HepG2 (cell line): ENCODE results near the gene HOXA11. TPM values are rescaled to one million over a fixed set of nuclear protein-coding genes. Genes with fewer than 3 reads are reported as not detected.

Experiments used
- AGO1 ChIP-seq: fragments of 200-400 bp; formaldehyde crosslinking; IDR thresholded peaks from 2 replicates; pipeline ENCODE4 v1.6.1; 2017; ENCODE audit warnings: mild to moderate bottlenecking, low read depth, low read length, moderate library complexity; ENCODE audit not compliant: poor library complexity, severe bottlenecking
- NFATC3 ChIP-seq: sonication (generic); formaldehyde crosslinking; IDR thresholded peaks from 2 replicates; pipeline ENCODE4 v1.5.1; 2020; ENCODE audit warnings: mild to moderate bottlenecking, missing genetic modification reagents
- NPAS2 ChIP-seq: sonication (generic); formaldehyde crosslinking; IDR thresholded peaks from 2 replicates; pipeline ENCODE4 v1.8.0; 2022; ENCODE audit warnings: mild to moderate bottlenecking, missing genetic modification reagents, borderline replicate concordance
- PITX1 ChIP-seq: sonication (generic); formaldehyde crosslinking; IDR thresholded peaks from 2 replicates; pipeline ENCODE4 v1.5.1; 2020; ENCODE audit warnings: mild to moderate bottlenecking, missing genetic modification reagents
- SALL2 ChIP-seq: sonication (generic); formaldehyde crosslinking; IDR thresholded peaks from 2 replicates; pipeline ENCODE4 v1.8.1; 2023; ENCODE audit warnings: mild to moderate bottlenecking, missing genetic modification reagents, inconsistent platforms
- ZNF274 ChIP-seq: sonication (generic); formaldehyde crosslinking; IDR thresholded peaks from 2 replicates; pipeline ENCODE4 v1.5.1; 2020; ENCODE audit warnings: mild to moderate bottlenecking, missing genetic modification reagents
- ZNF362 ChIP-seq: sonication (generic); formaldehyde crosslinking; IDR thresholded peaks from 2 replicates; pipeline ENCODE4 v1.4.0; 2020; ENCODE audit warnings: missing genetic modification reagents, mild to moderate bottlenecking, borderline replicate concordance
- ZNF407 ChIP-seq: sonication (generic); formaldehyde crosslinking; IDR thresholded peaks from one replicate; pipeline ENCODE4 v1.5.1; 2020; ENCODE audit warnings: mild to moderate bottlenecking, missing genetic modification reagents; ENCODE audit errors: not compliant biosample characterization
- ZNF614 ChIP-seq: IDR thresholded peaks from 2 replicates; pipeline ENCODE4 v1.6.1; 2018; ENCODE audit warnings: missing biosample characterization, missing genetic modification reagents, inconsistent platforms, borderline replicate concordance
- ZNF615 ChIP-seq: sonication (generic); formaldehyde crosslinking; IDR thresholded peaks from 2 replicates; pipeline ENCODE4 v1.5.0; 2020; ENCODE audit warnings: mild to moderate bottlenecking, missing genetic modification reagents, borderline replicate concordance
- polyA plus RNA-seq, 8 experiments: library from polyadenylated mRNA; depleted of rRNA in 3 of 8; stranded (reverse) in 7 of 8; unstranded in 1 of 8; fragments of >200 nt; fragmentation: Illumina TruSeq in 4 of 8; extraction: Trizol in 4 of 8; gene quantifications; 2 replicates each; pipeline versions ENCODE4 v1.2.1 to v1.2.3, GENCODE V29; 2011 to 2016; ENCODE audit warnings: low read depth in 4 of 8, missing spikeins in 1 of 8, mixed read lengths in 1 of 8; ENCODE audit not compliant: insufficient read depth in 1 of 8
- total RNA-seq, 5 experiments: library from RNA; depleted of rRNA; stranded (reverse); fragments of >200 nt; fragmentation: Illumina TruSeq; extraction: Trizol; gene quantifications; 2 replicates each; pipeline ENCODE4 v1.2.3, GENCODE V29; 2016; ENCODE audit warnings: low read depth in 1 of 5
- TF ChIP-seq, protein P1 (sequence below), 2 experiments: IDR thresholded peaks; 2 replicates each; pipeline ENCODE4 v1.6.1; 2011 to 2012; ENCODE audit warnings: low read length in 2 of 2, borderline replicate concordance in 1 of 2, low read depth in 1 of 2, mild to moderate bottlenecking in 1 of 2, moderate library complexity in 1 of 2
- TF ChIP-seq, protein P2 (sequence below): sonication (generic); formaldehyde crosslinking; IDR thresholded peaks from 2 replicates; pipeline ENCODE4 v1.4.0; 2020; ENCODE audit warnings: missing genetic modification reagents, borderline replicate concordance

HOXA11 gene
- total and polyA plus RNA-seq, 2 of the 13 experiments (the other 11 are each of a cell fraction or from before 2014, with no cell fraction given): not detected

DNA sequence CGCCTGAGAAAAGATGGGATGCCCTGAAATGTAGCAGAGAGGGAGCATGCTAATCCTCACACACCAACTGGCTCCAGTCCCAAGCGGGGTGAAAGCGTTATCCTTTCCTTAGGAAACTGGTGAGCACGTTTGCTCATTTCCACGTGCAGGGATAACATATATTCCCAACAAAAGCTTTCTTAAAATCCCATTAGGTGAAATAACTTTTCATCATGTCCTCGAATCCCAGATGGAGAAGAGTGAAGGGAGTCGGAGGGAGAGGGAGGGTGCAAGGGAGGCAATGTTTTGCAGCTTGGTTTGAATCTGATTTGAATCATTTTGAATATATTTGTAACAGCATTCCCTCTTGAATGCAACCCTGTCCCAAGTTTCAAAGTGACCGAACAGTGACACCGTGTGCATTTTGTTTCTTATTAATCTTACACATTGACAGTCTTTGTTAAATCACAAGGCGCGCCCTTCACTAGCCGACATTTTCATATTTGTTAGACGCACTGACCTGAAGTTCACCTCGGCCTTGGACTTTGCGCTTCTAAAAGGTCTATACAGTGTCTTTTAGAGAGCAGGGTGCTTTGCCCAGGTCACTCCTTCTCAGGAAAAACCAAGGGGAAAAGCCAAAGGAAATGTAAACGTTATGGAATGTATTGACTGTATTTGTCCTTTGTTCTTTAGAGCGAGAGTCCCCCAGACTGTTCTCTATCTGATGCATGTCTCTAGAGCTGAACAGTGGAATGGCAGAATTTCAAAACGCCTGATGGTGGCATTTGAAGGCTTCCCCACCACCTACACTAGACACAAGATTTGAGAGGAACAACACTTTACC, 51.4 kb downstream of the HOXA11 start (continued):
- TF ChIP-seq ZNF407: no peak
- TF ChIP-seq NFATC3 (CRISPR knock-in tag): no peak
- no peak for TF ChIP-seq ZNF362 (CRISPR knock-in tag)
- TF ChIP-seq PITX1 (CRISPR knock-in tag): no peak
- TF ChIP-seq SALL2 (CRISPR knock-in tag): no peak
- no peak for TF ChIP-seq ZNF274 (CRISPR knock-in tag)
- peak; percentile 39; the same call in 1 of the 2 replicates for TF ChIP-seq ZNF614 (CRISPR knock-in tag)
- TF ChIP-seq NPAS2 (CRISPR knock-in tag): no peak
- no peak for TF ChIP-seq AGO1
- no peak for TF ChIP-seq ZNF615
- TF ChIP-seq, protein P1, sequence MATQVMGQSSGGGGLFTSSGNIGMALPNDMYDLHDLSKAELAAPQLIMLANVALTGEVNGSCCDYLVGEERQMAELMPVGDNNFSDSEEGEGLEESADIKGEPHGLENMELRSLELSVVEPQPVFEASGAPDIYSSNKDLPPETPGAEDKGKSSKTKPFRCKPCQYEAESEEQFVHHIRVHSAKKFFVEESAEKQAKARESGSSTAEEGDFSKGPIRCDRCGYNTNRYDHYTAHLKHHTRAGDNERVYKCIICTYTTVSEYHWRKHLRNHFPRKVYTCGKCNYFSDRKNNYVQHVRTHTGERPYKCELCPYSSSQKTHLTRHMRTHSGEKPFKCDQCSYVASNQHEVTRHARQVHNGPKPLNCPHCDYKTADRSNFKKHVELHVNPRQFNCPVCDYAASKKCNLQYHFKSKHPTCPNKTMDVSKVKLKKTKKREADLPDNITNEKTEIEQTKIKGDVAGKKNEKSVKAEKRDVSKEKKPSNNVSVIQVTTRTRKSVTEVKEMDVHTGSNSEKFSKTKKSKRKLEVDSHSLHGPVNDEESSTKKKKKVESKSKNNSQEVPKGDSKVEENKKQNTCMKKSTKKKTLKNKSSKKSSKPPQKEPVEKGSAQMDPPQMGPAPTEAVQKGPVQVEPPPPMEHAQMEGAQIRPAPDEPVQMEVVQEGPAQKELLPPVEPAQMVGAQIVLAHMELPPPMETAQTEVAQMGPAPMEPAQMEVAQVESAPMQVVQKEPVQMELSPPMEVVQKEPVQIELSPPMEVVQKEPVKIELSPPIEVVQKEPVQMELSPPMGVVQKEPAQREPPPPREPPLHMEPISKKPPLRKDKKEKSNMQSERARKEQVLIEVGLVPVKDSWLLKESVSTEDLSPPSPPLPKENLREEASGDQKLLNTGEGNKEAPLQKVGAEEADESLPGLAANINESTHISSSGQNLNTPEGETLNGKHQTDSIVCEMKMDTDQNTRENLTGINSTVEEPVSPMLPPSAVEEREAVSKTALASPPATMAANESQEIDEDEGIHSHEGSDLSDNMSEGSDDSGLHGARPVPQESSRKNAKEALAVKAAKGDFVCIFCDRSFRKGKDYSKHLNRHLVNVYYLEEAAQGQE (IDR thresholded peaks at IDR 0.05; ENCODE audit: borderline replicate concordance in 1 of 2, low read depth in 1 of 2, low read length in 2 of 2): no peak
- TF ChIP-seq, protein P2, sequence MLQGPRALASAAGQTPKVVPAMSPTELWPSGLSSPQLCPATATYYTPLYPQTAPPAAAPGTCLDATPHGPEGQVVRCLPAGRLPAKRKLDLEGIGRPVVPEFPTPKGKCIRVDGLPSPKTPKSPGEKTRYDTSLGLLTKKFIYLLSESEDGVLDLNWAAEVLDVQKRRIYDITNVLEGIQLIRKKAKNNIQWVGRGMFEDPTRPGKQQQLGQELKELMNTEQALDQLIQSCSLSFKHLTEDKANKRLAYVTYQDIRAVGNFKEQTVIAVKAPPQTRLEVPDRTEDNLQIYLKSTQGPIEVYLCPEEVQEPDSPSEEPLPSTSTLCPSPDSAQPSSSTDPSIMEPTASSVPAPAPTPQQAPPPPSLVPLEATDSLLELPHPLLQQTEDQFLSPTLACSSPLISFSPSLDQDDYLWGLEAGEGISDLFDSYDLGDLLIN: no peak
